ENCODE results near the gene DCDC2B.
A peak's percentile ranks its signal among the peaks of the same experiment; 100 is the strongest.
"Not testable (repeated sequence)": the region's sequence is repeated elsewhere in the genome, so short reads cannot be mapped to it uniquely, and the experiment has no call there.

Gene DCDC2B

GRCh38 chr1:32208891-32209328 lies at the start of gene DCDC2B:
TSS of gene DCDC2B (plus strand) at chr1:32209089. CDS start at chr1:32209094, 5 bp downstream.
- DNase-seq: no peak

- DNase-seq: no peak
Measured at GRCh38 chr1:32159189-32159588, 49.7 kb upstream of the DCDC2B start.

- DNase-seq: no peak
Measured at GRCh38 chr1:32163405-32163804, 45.5 kb upstream of the DCDC2B start.

GRCh38 chr1:32165633-32166032 lies 43.3 kb upstream of the DCDC2B start:
- not testable (repeated sequence) for DNase-seq

GRCh38 chr1:32170991-32171390 lies 37.9 kb upstream of the DCDC2B start:
- DNase-seq: no peak

- DNase-seq: no peak
Measured at GRCh38 chr1:32172621-32173245, 36.2 kb upstream of the DCDC2B start.

GRCh38 chr1:32178380-32179192 lies 30.3 kb upstream of the DCDC2B start:
- no peak for DNase-seq

GRCh38 chr1:32179193-32179442 lies 29.8 kb upstream of the DCDC2B start:
- no peak for DNase-seq

GRCh38 chr1:32179443-32180185 lies 29.3 kb upstream of the DCDC2B start, which contains the start of gene TXLNA:
TSS of gene TXLNA (plus strand) at chr1:32179675. CDS start at chr1:32180346, 671 bp downstream.
- peak; percentile 89 for DNase-seq

- DNase-seq: peak; percentile 33
Measured at GRCh38 chr1:32180186-32181060, 28.5 kb upstream of the DCDC2B start.

- no peak for DNase-seq
Measured at GRCh38 chr1:32181065-32181464, 27.8 kb upstream of the DCDC2B start.

- DNase-seq: no peak
Measured at GRCh38 chr1:32181563-32181962, 27.3 kb upstream of the DCDC2B start.

- no peak for DNase-seq
Measured at GRCh38 chr1:32182060-32182459, 26.8 kb upstream of the DCDC2B start.

- DNase-seq: no peak
Measured at GRCh38 chr1:32184650-32185049, 24.2 kb upstream of the DCDC2B start.

- no peak for DNase-seq
Measured at GRCh38 chr1:32186077-32186476, 22.8 kb upstream of the DCDC2B start.

- DNase-seq: no peak
Measured at GRCh38 chr1:32186491-32186890, 22.4 kb upstream of the DCDC2B start.

- no peak for DNase-seq
Measured at GRCh38 chr1:32187850-32188249, 21.0 kb upstream of the DCDC2B start.

- DNase-seq: no peak
Measured at GRCh38 chr1:32192220-32192948, 16.5 kb upstream of the DCDC2B start.

- no peak for DNase-seq
Measured at GRCh38 chr1:32194984-32195383, 13.9 kb upstream of the DCDC2B start.

- no peak for DNase-seq
Measured at GRCh38 chr1:32195531-32195930, 13.4 kb upstream of the DCDC2B start.

GRCh38 chr1:32195972-32196823 lies 12.7 kb upstream of the DCDC2B start:
- DNase-seq: no peak
